Hepatocyte (in vitro differentiated cells): ENCODE data around the gene EHMT2.

Experiments used
- CTCF ChIP-seq: fragments of 200-600 bp; sonication (generic); IDR thresholded peaks from 2 replicates; pipeline ENCODE4 v1.5.1; 2016; ENCODE audit warnings: antibody characterized with exemption, mild to moderate bottlenecking; ENCODE audit not compliant: poor library complexity
- EZH2 ChIP-seq: fragments of 200-600 bp; sonication (generic); IDR thresholded peaks from 2 replicates; pipeline ENCODE4 v1.6.1; 2016; ENCODE audit warnings: antibody characterized with exemption, mild to moderate bottlenecking, borderline replicate concordance

- TF ChIP-seq CTCF: no peak
- TF ChIP-seq EZH2: no peak
These were observed 37.1 kb downstream of the EHMT2 start for GRCh38 chr6:31860349-31860748.
